Activated CD4-positive, alpha-beta T cell treated with anti-CD3 and anti-CD28 coated beads for 24 hours (primary cell): ENCODE measurements around the gene NACC2.
"Not testable (repeated sequence)": the region's sequence is repeated elsewhere in the genome, so short reads cannot be mapped to it uniquely, and the experiment has no call there.

Experiments used
- DNase-seq, 2 donors: peaks; one replicate each; pipeline ENCODE4 v3.0.0-alpha.2; 2020; ENCODE audit warnings: low read depth in 2 of 2

The NACC2 gene

DNA sequence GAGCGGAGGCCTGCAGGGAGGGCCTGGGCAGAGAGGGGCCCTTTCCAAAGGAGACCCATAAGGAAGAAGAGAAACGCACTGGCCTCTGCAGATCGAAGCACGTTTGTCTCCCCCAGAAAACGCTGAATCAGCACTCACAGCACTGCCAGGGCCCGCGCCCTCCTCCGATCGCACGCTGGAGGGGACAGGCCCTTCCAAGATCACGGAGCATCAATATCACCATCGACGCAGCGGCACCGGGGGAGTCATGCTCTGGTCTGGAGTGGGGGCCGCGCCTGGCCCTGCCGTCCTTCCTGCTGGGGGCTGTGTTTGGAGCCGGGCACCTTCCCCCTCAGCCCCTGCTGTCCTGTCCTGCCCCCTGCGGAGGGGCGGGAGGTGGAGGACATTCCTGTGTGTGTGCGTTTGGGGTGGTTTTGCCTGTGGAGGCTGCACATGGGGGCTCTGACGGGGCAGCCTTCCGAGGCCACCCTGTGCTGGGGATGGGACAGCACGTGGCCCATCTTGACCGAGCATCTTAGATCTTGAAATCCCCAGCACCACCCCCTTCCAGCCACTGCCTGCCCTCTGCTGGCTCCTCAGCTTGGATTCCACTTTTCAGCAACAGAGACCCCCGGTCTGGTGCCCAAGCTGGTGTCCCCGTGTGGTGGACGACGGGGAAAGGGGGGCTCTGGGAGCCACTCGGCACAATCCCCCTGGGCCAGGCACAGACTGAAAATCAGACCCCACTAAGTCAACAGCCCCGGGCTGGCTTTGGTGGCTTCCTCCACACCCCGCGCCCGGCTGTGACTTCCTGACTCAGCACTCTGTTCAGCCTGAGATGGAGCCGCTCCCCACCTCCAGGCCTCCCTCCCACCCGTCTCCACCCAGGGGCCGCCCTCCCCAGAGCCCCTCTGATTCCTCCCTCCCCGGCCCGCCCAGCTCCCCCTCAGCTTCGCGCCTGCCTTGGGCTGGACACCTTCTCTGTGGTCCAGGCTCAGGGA is 15.3 kb upstream of the NACC2 start:
- no peak for DNase-seq

DNA sequence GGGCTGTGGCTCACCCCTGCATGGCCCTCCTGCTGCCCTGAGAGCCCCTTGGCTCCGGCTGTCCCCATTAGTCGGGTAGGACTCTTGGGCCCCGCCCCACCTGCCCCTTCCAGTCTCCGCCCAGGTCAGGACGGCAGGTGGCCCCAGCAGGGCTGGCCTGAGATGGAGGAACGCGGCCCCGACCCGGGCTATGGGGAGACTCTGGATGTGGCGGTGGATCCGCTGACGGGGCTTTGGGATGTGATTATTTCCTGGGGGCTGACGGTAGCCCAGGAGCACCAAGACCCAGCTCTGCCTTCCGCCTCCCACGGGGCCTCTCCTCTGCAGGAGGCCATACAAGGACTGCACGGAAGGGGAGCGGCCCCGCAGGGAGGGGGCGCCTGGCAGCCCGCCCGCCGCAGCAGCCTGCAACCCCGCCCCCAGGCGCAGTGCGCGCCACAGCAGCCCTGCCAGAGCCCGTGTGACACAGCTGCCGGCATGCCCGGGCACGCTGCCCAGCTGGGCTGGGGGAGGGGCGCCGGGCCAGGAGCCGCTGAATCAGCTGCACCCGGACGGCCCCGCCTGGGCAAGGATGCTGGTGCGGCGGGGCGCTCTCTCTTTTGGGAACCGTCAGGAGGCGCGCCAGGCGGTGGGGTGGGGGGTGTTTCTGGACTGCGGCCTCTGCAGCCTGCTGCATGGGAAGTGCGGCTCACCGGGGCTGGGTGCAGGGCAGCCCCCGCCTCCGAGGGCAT is 14.4 kb upstream of the NACC2 start:
- peak; percentile 84 to 89 for DNase-seq

DNA sequence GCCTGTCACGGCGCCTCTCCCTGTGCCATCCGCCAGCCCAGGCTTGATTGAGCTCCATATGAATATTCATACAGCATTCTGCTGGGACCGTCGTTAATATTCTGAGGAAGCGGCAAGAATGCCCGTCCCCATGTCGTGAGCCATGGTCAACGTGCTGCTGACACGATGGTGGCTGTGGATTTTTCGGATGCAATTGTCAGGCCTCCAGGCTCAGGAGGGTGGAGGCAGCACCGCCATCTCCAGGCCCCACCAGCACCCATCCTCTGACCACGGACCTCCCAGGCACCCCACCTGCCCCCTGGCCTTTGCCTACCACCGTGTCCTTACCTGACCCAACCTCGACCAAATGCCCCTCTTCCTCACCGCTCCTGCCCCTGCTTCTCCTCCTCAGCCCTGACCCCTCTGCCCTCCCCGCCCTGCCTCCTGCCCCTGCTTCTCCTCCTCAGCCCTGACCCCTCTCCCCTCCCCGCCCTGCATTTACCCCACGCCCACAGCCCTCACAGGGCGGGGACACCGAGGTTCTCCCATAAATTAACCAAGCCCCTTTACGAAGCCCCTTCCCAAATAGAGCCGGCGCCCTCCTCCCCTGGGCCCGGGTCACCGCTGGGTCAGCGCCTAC is 13.7 kb upstream of the NACC2 start:
- no peak for DNase-seq

DNA sequence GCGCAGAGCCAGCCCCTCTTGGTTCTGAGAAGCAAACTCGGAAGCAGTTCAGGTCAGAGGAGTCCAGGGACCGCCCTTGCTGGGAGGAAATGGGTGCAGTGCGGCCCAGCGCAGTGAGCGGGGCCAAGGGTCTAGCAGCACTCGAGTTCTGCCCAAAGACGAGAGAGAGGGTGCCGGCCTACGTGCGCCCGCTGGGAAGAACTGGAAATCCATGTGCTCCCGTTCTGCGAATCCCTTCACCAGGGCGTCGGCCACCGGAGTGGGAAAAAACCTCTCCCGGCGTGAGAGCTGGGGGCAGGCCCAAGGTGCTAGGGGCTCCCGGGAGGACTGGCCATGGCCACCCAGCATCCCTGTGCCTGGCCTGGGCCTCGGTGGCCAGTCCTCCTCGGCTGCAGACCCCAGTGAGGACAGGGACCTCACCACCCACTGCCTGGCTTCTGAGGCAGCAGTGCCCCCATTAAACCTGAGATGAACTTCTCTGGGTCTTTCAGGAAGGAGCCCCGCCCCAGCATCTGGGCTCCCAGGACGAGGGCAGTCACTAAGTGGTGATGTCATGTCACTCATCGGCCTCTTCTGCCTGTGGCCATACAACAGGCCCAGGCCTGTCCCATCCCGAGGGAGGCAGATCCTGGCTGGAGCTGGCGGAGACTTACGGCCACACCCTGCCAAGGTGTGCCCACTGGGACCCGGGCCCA is 13.0 kb upstream of the NACC2 start:
- no peak for DNase-seq

DNA sequence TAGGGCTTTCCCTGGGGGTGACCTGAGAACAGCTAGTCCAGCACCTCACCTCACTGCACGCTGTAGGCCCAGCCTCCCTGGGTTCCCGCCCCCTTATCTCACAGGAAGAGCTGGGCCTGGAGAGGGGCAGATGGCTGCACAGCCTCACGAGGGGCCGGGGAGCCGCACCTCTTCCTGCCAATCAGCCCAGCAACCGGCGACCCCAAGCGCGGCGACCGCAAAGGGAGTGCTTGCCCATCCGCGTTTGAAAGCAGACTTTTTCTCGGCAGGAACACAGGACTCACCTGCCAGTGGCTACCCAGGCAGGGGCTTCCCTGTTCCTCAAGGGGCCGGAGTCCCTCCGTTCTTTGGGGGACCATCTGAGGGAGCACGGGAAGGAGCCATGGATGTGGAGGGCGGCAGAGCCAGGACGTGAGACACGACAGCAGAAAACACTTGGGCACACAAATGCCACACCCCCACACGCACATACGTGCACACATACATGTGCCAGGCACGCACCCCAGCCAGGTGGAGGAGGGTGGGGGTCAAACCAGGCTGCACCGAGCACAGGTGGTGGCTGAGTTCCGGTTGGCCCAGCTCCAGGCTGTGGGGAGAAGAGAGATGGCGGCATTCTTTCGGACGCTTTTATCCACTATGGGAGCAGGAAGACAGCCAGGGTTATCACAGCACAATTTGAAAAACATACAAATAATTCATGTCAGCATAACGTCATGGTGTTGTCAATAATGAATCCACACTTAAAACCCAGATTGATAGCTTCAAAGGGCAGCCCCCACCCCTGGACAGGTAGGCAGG is 12.3 kb upstream of the NACC2 start:
- no peak for DNase-seq

DNA sequence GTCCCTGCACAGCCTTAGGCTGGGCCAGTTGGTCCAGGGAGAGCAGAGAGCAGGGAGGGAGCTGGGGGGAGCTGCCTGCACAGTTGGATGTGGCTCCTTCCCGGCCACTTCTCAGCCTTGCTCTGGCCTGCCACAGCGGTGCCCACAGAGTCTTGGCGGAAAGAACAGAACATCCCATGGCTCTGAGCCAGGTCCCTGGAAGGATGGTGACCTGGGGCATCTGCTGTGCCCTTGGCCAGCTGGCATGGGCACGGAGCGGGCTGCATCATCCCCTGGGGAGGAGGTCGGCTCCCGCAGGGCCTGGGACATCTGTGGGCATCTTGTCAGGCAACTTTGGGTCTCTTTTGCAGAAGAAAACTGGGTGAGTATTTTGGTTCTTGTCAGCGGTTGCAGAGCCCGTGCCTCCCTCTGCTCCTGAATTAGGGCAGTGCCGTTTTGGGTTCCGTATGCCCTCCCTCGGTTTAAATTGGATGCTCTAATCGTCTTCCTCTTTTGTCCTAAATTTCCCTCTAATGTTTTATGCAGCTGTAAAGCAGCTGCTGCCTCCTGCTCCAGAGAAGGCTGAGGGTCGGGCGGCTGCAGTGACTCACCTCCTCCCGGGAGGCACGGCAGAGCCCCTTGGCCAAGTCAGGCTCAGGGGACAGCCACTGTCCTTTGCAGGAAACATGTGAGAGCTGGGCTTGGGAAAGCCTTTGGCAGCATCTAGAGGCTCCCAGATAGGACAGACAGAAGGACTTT is 10.5 kb upstream of the NACC2 start:
- DNase-seq, result no peak

DNA sequence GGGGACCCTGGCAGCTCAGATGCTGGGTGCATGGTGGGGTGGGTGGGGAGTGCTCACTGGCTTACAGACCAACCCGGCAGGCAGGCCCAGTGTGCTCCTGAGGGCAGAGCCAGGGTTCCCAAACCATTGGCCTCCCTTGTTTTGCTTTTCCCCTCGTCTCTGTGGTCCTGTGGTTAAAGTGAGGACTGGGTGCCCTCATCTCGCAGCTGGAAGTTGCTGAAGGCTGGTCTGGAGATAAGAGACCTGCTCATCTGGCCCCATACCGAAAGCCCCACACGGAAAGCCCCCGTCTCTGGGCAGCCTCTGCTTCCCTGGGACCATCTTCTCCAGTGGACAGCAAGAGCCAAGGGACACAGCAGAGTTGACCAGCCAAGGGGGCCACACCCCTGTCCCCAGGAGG is 9.8 kb upstream of the NACC2 start:
- DNase-seq, result no peak

DNA sequence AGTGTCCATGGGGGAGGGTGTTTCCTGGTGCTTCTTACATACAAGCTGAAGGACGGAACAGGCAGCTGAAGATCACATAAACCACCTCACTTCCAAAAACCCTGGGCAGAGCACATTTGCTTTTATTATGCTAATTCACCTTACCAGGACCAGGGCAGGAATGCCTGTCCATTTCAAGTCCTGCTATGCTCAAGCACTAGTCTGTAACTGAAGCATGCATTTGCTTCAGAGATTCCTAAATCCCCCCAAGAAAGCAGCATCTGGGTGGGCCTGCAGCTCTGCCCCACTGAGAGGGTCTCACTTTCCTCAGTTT is 9.4 kb upstream of the NACC2 start:
- DNase-seq, result no peak

DNA sequence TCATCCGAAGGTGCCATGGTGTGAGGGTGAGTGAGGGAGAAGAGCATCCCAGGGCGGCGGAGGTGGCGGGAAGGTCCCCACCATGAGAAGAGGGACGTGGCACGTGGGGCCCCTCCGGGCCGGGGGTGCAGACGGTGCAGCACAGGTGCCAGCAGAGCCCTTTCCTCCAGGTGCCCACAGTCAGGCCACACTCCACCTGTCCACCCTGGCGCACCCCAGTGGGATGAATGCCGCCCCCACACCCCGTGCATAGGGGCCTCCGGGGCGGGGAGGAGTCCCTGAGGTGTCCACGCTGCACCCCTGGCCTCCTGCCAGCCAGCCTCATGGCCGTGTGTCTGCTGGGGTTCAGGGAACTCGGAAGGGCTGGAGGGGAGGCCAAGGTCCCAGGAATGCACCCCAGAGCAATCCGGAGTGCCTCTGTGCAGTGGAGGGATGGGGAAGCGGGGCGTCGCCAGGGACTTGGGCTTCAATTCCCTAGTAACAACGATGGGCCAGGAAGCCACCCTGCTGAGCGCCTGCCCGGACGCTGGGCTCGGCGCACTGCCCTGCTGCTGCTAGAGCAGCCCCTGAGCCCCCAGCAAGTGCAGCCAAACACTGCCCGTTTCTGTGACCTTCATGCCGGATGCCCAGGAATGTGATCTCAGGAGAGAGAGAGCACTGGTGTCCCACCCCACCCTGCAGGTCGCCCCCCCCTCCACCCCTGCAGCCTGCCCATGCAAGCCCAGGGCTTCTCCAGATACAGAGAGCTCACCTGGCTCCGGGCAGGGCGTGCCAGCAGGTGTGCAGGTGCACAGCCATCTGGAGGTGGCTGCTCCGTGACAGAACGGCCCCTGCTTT is 8.8 kb upstream of the NACC2 start:
- no peak for DNase-seq

DNA sequence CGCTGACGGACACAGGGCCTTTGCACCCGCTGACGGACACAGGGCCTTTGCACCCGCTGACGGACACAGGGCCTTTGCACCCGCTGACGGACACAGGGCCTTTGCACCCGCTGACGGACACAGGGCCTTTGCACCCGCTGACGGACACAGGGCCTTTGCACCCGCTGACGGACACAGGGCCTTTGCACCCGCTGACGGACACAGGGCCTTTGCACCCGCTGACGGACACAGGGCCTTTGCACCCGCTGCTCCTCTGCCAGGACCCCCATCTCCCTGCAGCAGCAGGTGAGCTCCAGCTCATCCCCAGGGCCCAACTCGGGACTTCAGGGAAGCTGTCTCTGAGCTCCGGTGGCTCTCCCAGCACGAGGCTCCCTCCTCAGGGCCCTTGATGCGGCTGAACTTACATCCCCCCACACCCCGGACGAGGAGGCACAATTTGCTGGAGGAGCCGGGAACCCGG is 6.6 kb upstream of the NACC2 start:
- not testable (repeated sequence) for DNase-seq

DNA sequence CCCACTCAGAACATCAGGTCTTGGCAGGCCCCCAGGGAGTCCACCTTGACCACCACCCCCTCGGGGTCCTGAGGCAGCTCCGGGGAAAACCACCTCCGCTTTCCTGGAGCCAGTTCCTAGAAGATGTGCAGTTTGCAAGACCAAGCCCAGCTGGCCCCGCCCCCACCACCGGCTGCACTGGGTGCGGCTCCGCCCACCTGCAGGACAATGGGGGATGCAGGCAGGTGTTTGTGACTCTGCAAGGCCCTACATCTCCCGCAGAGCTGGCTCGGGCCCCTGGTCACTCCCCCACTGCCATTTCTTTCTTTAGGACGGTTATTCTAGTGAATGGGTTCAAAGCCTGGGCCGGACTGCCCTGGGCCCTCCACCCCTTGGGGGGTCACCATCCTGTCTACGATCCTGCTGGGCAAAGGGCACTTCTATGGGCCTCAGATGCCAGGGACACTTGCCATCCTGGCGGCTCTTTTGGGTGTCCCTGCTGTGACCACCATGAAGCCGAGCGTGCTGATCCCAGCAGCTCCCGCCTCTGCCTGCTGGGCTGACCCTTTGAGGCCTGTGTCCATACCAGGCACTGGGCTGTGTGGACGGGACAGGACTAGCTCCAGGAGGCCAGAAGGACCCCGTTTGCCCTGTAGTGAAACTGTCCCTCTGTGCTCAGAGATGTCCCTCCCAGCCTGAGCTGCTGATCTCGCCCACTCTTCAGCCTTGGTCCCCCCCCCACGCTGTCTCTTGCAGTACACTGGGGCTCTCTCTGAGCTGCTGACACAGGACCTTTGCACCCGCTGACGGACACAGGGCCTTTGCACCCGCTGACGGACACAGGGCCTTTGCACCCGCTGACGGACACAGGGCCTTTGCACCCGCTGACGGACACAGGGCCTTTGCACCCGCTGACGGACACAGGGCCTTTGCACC is 5.9 kb upstream of the NACC2 start:
- DNase-seq, result no peak

DNA sequence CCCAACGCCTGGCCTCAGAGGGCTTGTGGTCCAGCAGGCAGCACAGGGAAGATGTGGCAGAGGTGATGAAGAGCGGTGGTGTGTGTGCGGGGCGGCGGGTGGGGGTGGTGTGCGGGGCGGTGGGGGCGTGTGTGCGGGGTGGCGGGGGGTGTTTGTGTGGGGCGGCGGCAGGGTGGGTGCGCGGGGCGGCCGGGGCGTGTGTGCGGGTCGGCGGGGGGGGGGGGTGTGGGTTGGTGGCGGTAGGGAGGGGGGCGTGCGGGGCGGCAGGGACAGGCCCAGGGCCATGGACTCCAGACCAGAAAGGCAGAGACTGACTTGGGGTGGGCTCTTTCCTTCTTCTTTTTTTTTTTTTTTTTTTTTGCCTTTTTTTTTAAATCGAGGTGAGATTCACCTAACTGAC is 4.5 kb upstream of the NACC2 start:
- DNase-seq, result no peak

DNA sequence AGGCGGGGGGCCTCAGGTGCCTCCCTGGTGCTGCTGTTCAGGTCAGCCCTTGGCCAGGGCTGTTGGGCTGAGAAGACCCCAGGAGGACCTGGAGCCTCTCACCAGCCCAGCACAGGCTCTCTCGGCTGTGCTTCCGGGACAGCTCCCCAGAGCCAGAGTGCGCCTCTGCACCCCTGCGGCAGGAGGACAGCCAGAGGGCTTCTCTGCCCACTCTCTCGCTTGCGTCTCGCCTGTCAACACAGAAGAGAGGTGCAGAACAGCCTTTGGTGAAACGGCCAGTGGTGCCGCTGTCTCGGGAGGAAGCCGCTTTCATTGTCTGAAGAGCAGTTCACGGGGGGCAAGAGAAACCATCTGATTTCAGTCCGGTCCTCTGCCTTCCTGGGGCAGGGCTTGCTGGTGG is 3.8 kb upstream of the NACC2 start:
- no peak for DNase-seq

DNA sequence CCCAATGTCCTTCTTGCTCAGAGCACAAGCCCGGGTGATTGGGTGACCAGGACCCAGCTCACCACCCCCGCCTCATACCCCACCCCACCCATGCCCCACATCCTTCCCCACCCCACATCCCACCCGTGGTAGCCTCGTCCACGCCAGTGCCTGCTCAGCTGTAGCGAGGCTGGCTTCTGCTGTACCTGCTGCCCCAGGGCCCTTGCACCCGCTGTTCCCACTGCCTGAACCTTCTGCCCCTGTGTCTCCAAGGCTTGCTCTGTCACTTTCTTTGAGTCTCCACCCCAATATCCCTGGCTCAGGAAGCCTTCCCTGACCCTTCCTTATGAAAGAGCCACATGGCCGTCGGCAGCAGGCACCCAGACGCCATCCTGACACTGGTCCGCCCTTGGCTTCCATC is 3.1 kb upstream of the NACC2 start:
- DNase-seq, result no peak

DNA sequence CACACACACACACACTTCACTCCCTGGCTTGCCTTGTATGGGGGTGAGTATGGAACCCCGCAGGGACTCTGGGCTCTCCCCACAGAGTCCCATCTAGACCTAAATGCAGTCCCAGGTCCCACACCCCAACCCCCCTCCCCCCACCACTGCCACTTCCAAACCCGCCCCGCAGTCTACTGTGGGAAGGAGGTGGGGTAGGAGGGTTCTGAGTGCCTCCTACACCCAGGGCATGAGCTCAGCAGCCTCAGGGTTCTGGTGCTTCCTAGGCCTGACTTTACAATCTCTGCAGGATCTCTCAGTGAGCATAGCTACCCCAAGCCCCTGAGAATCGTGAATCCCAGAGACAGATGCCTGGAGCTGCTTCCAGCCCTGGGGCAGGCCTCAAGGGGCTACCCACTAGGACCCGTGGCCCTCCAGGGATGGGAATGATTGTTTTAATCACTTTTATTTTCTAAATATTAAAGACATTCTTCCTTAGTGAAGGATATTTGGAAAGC is 1.5 kb upstream of the NACC2 start:
- no peak for DNase-seq

DNA sequence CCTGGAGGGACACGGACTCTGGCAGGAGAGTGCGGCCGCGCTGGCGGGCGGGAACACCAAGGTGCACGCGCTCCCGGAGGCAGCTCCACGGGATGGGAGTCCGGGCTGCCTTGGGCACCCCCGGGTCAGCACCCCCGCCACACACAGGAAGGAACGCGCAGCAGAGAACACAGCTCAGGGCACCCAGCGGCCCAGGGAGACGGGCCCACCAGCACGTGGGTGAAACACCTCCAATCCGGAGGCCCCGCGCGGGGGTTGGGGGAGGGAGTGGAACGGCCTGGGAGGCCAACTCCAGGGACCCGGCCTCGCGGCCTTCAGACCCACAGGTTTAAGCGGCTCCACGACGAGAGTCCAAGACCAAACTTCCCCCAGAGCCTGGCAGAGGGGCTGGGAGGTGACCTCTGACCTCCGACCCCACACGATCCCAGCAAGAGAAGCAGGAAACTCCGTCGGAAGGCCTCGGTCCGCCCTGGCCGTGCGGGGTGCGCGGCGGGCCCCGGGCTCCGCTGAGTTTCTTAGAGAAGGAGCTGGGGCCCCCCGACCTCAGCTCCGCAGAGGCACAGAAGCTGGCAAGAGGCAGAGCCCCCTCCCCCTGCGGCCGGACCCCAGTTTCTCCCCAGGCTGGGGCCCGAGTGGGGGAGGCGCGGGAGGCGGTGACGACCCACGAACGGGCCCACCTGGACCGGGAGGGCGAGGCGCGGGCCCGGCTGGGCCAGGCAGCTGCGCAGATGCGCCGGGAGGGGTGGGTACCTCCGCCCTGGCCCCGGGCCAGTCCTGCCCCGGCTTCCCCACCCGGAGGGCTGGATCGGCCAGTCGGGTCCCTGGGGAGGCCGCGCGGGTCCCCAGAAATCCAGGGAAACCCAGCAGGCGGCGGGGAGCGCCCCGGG is 851 bp downstream of the NACC2 start:
- no peak for DNase-seq

DNA sequence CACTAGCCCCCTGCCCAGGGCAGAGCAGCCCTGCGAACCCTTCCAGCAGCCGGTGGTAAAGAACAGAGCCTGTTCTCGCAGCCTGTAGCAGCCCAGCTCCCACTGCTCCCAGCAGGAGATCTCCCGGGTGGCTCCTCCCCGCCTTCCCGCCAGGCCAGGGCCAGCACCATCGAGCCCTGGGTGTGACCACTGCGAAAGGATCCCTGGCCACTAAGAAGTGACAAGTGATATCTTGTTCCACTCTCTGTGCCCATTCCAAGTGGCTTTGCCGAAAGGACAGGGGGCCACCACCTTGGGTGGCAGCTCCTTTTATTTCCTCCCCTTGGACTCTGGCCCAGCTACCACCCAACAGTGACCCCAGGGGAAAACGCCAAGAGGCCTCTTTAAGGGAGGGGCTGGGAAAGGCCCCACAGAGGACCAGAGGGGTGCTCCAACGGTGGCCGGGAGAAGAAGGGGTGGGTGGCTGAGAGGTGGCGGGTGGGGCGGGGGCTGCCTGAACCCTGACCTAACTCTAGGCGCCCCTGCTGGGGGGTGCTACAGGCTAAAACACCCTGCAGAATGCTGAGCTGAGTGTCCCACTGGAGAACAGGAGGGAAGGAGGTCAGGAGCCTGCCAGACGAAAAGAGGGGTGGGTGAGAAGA is 1.6 kb downstream of the NACC2 start:
- no peak for DNase-seq
